Measurements from ENCODE around the gene USP22.

GRCh38 chr17:20960871-20961270 is 81.9 kb downstream of the USP22 start:
- no peak for TF ChIP-seq YY1 (IDR thresholded peaks at IDR 0.05)
- no peak for TF ChIP-seq CTCF (IDR thresholded peaks at IDR 0.05; ENCODE audit: low read depth, low read length, missing input control)
- no peak for TF ChIP-seq RAD21 (IDR thresholded peaks at IDR 0.05)
- no peak for TF ChIP-seq ATF3 (IDR thresholded peaks at IDR 0.05)
- no peak for TF ChIP-seq REST (IDR thresholded peaks at IDR 0.05)

Data from liver (tissue), 3 donors.